HUES64 (cell line): ENCODE results near the gene TMEM95. TPM values are rescaled to one million over a fixed set of nuclear protein-coding genes. Genes with fewer than 3 reads are reported as not detected.

Experiments used
- H3K27ac ChIP-seq: 2 replicates; pipeline ENCODE4 v1.7.0; 2013; ENCODE audit warnings: low read depth, low read length, inconsistent platforms
- H3K27me3 ChIP-seq: 2 replicates; pipeline ENCODE4 v1.6.1; 2013; ENCODE audit warnings: mild to moderate bottlenecking, low read length; ENCODE audit not compliant: insufficient read depth
- H3K36me3 ChIP-seq: 2 replicates; pipeline ENCODE4 v1.6.1; 2013; ENCODE audit warnings: mild to moderate bottlenecking, low read length; ENCODE audit not compliant: insufficient read depth
- H3K4me1 ChIP-seq: 2 replicates; pipeline ENCODE4 v1.6.1; 2013; ENCODE audit warnings: mild to moderate bottlenecking, low read length, moderate library complexity; ENCODE audit not compliant: insufficient read depth
- H3K4me3 ChIP-seq: 2 replicates; pipeline ENCODE4 v1.5.1; 2013; ENCODE audit warnings: mild to moderate bottlenecking, low read length, moderate library complexity
- H3K9ac ChIP-seq: 2 replicates; pipeline ENCODE4 v1.6.1; 2013; ENCODE audit warnings: mild to moderate bottlenecking, low read depth, low read length
- H3K9me3 ChIP-seq: 2 replicates; pipeline ENCODE4 v1.6.1; 2013; ENCODE audit warnings: low read depth, low read length; ENCODE audit not compliant: insufficient read depth
- WGBS: fragments of 150-250, 120-280 bp; methylation state at CpG from one replicate; pipeline ENCODE4 v1.1.7; 2013; ENCODE audit warnings: missing lambda C conversion rate; 5-methylcytosine and 5-hydroxymethylcytosine counted together
- polyA plus RNA-seq, 2 experiments: library from polyadenylated mRNA; stranded (reverse); fragments of 50-300 nt; gene quantifications; one replicate each; pipeline ENCODE4 v1.2.3, GENCODE V29; 2013

Gene TMEM95, protein sequence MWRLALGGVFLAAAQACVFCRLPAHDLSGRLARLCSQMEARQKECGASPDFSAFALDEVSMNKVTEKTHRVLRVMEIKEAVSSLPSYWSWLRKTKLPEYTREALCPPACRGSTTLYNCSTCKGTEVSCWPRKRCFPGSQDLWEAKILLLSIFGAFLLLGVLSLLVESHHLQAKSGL
- not detected for polyA plus RNA-seq (2013, experiment 1 of 2)
- polyA plus RNA-seq (2013, experiment 2 of 2), result not detected

GRCh38 chr17:7355053-7355452 is at the start of gene TMEM95:
TSS of gene TMEM95 (plus strand) at chr17:7355156. CDS start at chr17:7355205, 49 bp downstream.
- Histone ChIP-seq H3K27ac (no peak within 1 kb of the TSS), H3K27me3 (0 out of 2 replicates have a peak, but pooled peaks cover 3% of the 10 kb centered on the region), H3K4me1 (peaks cover 3% of the 10 kb centered on the region; the same call in 1 of the 2 replicates), H3K4me3 (no peak within 1 kb of the TSS), H3K9me3 (no peaks in the 10 kb centered on the region), H3K36me3 (no peaks in the 10 kb centered on the region), H3K9ac (no peak within 1 kb of the TSS)
- 79% methylated on average over 10 of the region's 10 CpGs for WGBS

DNA sequence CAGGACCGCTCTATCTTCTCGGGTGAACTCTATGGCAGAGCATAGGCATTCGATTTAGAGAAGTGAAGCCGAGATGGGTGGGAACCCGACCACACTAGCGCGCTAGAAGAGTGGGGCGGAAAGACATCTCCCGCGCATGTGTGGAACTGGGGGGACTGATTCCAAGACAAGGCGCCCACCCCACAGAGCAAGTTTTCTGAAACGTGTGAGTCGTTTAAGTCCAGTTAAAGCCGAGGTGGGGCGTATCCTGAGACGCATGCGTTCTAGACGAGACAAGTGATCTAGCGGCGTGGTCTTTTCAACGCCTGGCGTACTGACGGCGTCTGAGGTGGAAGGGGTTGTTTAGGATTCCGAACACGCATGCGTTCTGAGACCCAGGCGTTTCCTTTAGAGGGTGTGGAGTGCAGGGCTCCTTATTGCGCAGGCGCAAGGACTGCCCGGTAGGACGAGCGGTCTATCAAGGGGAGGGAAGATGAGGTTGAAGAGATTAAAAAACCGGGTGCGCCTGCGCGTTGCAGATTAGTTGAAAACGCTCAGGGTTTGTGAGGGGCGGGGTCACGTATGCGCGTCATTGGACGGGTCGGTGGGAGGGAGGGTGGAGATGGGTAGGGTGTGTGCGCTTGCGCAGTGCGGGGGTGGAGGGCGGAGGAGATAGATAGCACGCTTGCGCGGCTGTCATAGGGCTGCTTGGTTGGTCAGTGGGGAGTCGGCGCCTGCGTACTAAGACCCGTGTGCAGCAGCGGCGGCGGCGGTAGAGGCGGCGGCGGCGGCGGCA is 47.9 kb upstream of the TMEM95 start, which contains the start of gene EIF5A:
Gene EIF5A, plus strand, starts transcription at position 718 of the 775 bp plus-strand sequence. CDS start 2,008 bp downstream, outside the sequence.
- Histone ChIP-seq H3K4me1 (no peaks in the 10 kb centered on the region), H3K27me3 (no peaks in the 10 kb centered on the region), H3K4me3 (peak within 1 kb of the TSS; percentile 94), H3K9me3 (no peaks in the 10 kb centered on the region), H3K27ac (peak within 1 kb of the TSS; percentile 100), H3K9ac (peak within 1 kb of the TSS; percentile 100), H3K36me3 (peaks cover 28% of the 10 kb centered on the region)
- WGBS, result under 1% methylated on average over 64 of the region's 64 CpGs

- H3K27ac ChIP-seq, result peak overlapping the region; percentile 100
- H3K9ac ChIP-seq, result peak overlapping the region; percentile 100
- WGBS, result under 1% methylated on average over 104 of the region's 104 CpGs
- H3K4me3 ChIP-seq, result peak overlapping the region; percentile 94
- H3K9me3 ChIP-seq, result no peaks in the 10 kb centered on the region
- H3K27me3 ChIP-seq, result no peaks in the 10 kb centered on the region
- peaks cover 36% of the 10 kb centered on the region for H3K36me3 ChIP-seq
- H3K4me1 ChIP-seq, result no peaks in the 10 kb centered on the region
Measured at GRCh38 chr17:7307686-7308624, 47.0 kb upstream of the TMEM95 start.

- no peaks in the 10 kb centered on the region for H3K9me3 ChIP-seq
- H3K27me3 ChIP-seq, result no peaks in the 10 kb centered on the region
- H3K9ac ChIP-seq, result peak overlapping the region; percentile 100
- no peaks in the 10 kb centered on the region for H3K4me1 ChIP-seq
- H3K27ac ChIP-seq, result peak overlapping the region; percentile 100
- H3K36me3 ChIP-seq, result peaks cover 45% of the 10 kb centered on the region
- WGBS, result 0% methylated on average over 11 of the region's 14 CpGs
- H3K4me3 ChIP-seq, result peak overlapping the region; percentile 94
Measured at GRCh38 chr17:7308625-7309433, 46.1 kb upstream of the TMEM95 start.

DNA sequence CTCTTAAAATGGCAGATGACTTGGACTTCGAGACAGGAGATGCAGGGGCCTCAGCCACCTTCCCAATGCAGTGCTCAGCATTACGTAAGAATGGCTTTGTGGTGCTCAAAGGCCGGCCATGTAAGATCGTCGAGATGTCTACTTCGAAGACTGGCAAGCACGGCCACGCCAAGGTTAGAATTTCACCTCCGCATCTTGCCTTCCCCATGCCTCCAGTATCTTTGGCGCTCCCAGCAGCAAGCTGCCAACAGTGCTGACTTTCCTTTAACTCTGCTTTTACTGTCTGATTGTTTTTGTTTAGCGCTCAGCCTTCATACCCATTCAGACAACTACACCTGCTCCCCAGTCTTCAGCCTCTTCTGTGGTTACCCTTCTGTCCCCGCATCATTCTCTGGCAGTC is 45.3 kb upstream of the TMEM95 start:
- H3K9me3 ChIP-seq, result no peaks in the 10 kb centered on the region
- peaks cover 48% of the 10 kb centered on the region for H3K36me3 ChIP-seq
- no peaks in the 10 kb centered on the region for H3K27me3 ChIP-seq
- WGBS, result 93% methylated on average over 12 of the region's 12 CpGs
- no peak overlapping the region for H3K27ac ChIP-seq
- H3K9ac ChIP-seq, result no peak overlapping the region
- H3K4me1 ChIP-seq, result 0 out of 2 replicates have a peak, but pooled peaks cover 4% of the 10 kb centered on the region
- H3K4me3 ChIP-seq, result peak overlapping the region; percentile 94; the same call in 1 of the 2 replicates

GRCh38 chr17:7311110-7311705 is 43.7 kb upstream of the TMEM95 start:
- WGBS, result 95% methylated on average over 7 of the region's 7 CpGs
- Histone ChIP-seq H3K9ac (no peak overlapping the region), H3K36me3 (peaks cover 52% of the 10 kb centered on the region), H3K4me1 (0 out of 2 replicates have a peak, but pooled peaks cover 4% of the 10 kb centered on the region), H3K27me3 (no peaks in the 10 kb centered on the region), H3K27ac (no peak overlapping the region), H3K9me3 (no peaks in the 10 kb centered on the region), H3K4me3 (no peak overlapping the region)

GRCh38 chr17:7312432-7313087 is 42.4 kb upstream of the TMEM95 start:
- Histone ChIP-seq H3K9ac (no peak overlapping the region), H3K4me1 (0 out of 2 replicates have a peak, but pooled peaks cover 4% of the 10 kb centered on the region)

GRCh38 chr17:7313088-7313889 is 41.7 kb upstream of the TMEM95 start:
- H3K36me3 ChIP-seq, result peaks cover 69% of the 10 kb centered on the region
- H3K27ac ChIP-seq, result peak overlapping the region; percentile 58; the same call in 1 of the 2 replicates
- H3K4me1 ChIP-seq, result 0 out of 2 replicates have a peak, but pooled peaks cover 4% of the 10 kb centered on the region
- 0 out of 2 replicates have a peak overlapping the region, but pooled peaks have one; percentile 82 for H3K4me3 ChIP-seq
- WGBS, result 91% methylated on average over 7 of the region's 7 CpGs
- no peak overlapping the region for H3K9ac ChIP-seq
- no peaks in the 10 kb centered on the region for H3K9me3 ChIP-seq
- no peaks in the 10 kb centered on the region for H3K27me3 ChIP-seq

More at GRCh38 chr17:7312432-7313087, 42.4 kb upstream of the TMEM95 start:
- Histone ChIP-seq H3K9me3 (no peaks in the 10 kb centered on the region), H3K27me3 (no peaks in the 10 kb centered on the region), H3K36me3 (peaks cover 61% of the 10 kb centered on the region), H3K4me3 (no peak overlapping the region), H3K27ac (no peak overlapping the region)
- WGBS, result 88% methylated on average over 6 of the region's 7 CpGs
